SU-DHL-6 (cell line): ENCODE data around the gene SLC8B1.

Experiments
- EZH2phosphoT487 ChIP-seq: fragments of 200-600 bp; sonication (generic), shearing (Covaris generic); conservative IDR thresholded peaks from 2 replicates; pipeline ENCODE4 v1.6.1; 2018; ENCODE audit warnings: mild to moderate bottlenecking, antibody characterized with exemption, low read length, moderate library complexity, mixed read lengths
- TF ChIP-seq, protein P1 (sequence below): fragments of 200-600 bp; sonication (generic); IDR thresholded peaks from one replicate; pipeline ENCODE4 v1.5.1; 2017; ENCODE audit warnings: antibody characterized with exemption, mild to moderate bottlenecking, low read length, moderate library complexity; ENCODE audit not compliant: insufficient read depth, poor library complexity, severe bottlenecking

DNA sequence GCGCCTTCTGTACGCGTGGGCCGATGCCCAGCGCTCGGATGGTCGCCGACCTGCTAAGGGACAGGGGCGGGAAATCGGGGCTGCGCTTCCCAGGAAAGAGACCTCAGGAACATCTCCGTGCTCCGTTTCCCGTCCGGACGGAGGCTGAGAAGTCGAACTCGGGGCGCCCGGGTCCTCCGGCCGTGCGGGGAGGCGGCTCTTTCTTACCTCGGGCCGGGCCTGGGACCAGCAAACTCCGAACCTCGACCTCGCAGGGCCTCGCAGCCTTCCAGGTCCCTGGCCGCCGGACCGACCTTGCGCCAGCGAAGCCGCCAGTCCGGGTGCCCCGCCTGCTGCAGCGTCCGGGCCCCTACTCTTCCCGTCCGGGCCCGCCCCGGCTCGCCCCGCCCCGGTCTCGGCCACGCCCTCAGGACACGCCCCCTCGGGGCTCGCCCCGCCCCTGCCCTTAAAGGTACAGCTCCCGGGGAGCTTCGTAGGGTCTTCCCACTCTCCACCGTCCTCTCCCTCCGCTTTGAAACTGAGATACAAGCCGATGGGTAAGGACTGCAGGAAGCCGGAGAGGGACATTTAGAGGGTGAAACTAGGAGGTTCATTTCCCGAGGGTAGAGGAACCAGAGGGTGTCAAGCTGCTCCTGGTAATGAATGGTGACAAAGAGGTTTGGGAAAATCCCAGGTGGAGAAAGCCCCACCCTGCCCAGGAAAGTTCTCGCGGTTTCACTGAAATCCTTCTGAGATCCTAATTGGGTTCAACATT is at the start of gene SLC8B1:
- TF ChIP-seq EZH2phosphoT487 = no peak
- TF ChIP-seq, protein P1, sequence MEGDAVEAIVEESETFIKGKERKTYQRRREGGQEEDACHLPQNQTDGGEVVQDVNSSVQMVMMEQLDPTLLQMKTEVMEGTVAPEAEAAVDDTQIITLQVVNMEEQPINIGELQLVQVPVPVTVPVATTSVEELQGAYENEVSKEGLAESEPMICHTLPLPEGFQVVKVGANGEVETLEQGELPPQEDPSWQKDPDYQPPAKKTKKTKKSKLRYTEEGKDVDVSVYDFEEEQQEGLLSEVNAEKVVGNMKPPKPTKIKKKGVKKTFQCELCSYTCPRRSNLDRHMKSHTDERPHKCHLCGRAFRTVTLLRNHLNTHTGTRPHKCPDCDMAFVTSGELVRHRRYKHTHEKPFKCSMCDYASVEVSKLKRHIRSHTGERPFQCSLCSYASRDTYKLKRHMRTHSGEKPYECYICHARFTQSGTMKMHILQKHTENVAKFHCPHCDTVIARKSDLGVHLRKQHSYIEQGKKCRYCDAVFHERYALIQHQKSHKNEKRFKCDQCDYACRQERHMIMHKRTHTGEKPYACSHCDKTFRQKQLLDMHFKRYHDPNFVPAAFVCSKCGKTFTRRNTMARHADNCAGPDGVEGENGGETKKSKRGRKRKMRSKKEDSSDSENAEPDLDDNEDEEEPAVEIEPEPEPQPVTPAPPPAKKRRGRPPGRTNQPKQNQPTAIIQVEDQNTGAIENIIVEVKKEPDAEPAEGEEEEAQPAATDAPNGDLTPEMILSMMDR = no peak
